Testis (tissue), 2 donors: ENCODE data around the gene DNMBP.

Experiments used
- POLR2A ChIP-seq: fragments of 450-650 bp; IDR thresholded peaks from one replicate; pipeline ENCODE4 v1.6.1; 2017; ENCODE audit warnings: antibody characterized with exemption, mild to moderate bottlenecking, moderate library complexity
- TF ChIP-seq, protein P1 (sequence below), 3 experiments: fragments of 450-650 bp in 2 of 3; fragments of 200-600 bp in 1 of 3; sonication (generic) in 1 of 3; IDR thresholded peaks; one replicate each; pipeline ENCODE4 v1.5.1; 2016 to 2019; ENCODE audit warnings: antibody characterized with exemption in 3 of 3, mild to moderate bottlenecking in 2 of 3, moderate library complexity in 1 of 3

- TF ChIP-seq, protein P1, sequence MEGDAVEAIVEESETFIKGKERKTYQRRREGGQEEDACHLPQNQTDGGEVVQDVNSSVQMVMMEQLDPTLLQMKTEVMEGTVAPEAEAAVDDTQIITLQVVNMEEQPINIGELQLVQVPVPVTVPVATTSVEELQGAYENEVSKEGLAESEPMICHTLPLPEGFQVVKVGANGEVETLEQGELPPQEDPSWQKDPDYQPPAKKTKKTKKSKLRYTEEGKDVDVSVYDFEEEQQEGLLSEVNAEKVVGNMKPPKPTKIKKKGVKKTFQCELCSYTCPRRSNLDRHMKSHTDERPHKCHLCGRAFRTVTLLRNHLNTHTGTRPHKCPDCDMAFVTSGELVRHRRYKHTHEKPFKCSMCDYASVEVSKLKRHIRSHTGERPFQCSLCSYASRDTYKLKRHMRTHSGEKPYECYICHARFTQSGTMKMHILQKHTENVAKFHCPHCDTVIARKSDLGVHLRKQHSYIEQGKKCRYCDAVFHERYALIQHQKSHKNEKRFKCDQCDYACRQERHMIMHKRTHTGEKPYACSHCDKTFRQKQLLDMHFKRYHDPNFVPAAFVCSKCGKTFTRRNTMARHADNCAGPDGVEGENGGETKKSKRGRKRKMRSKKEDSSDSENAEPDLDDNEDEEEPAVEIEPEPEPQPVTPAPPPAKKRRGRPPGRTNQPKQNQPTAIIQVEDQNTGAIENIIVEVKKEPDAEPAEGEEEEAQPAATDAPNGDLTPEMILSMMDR (IDR thresholded peaks at IDR 0.05), result no peak
- no peak for TF ChIP-seq POLR2A
Observed at GRCh38 chr10:99938563-99938962, 71.2 kb downstream of the DNMBP start.
